Activated gamma-delta T cell treated with Interleukin-2 at 50 U/mL for 16 hours (primary cell): Measurements from ENCODE around the gene GTF2IRD1.
"Not testable (repeated sequence)": the region's sequence is repeated elsewhere in the genome, so short reads cannot be mapped to it uniquely, and the experiment has no call there.

ENCODE experiments used
- DNase-seq: peaks from one replicate; pipeline ENCODE4 v3.0.0-alpha.2; 2020

GTF2IRD1 gene

GRCh38 chr7:74519395-74519794 is 65.7 kb downstream of the GTF2IRD1 start:
- DNase-seq = no peak

DNA sequence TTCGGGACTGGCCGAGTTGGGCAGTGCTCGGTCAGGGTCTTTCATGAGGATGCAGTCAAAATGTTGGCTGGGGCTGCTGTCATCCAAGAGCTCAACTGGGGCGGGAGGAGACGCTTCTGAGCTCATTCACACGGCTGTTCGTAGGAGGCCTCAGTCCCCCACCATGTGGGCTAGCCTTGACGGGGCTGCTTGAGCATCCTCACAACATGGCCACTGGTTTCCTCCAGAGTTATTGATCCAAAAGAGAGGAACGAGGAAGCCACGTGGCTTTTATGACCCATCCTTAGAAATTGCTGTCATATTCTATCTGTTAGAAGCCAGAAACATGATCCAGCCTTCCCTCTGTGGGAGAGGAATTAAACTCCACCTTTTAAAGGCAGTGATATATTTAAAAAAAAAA is 68.1 kb downstream of the GTF2IRD1 start:
- no peak for DNase-seq

GRCh38 chr7:74522281-74522905 is 68.7 kb downstream of the GTF2IRD1 start:
- no peak for DNase-seq

- no peak for DNase-seq
Observed at GRCh38 chr7:74523015-74523414, 69.3 kb downstream of the GTF2IRD1 start.

GRCh38 chr7:74525140-74525539 is 71.4 kb downstream of the GTF2IRD1 start:
- no peak for DNase-seq

- no peak for DNase-seq
Observed at GRCh38 chr7:74525881-74526280, 72.2 kb downstream of the GTF2IRD1 start.

DNA sequence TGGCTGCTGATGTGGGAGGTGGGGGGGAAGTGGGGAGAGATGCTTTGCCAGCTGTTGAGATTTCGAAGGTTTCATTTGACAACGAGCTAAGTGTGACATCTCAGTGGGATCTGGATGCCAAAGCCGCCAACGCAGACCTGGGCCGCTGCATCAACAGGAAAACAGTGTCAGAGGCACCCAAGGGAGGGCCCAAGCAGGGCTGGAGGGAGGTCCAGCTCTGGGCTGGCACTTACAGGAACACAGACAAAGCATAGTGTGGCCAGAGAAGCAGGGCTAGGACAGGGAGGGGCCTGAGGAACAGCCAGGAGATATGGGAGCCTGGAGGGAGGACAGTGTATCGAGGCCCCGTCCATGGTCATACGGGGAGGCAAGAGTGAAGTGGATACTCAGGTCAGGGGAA is 73.1 kb downstream of the GTF2IRD1 start:
- DNase-seq = no peak

DNA sequence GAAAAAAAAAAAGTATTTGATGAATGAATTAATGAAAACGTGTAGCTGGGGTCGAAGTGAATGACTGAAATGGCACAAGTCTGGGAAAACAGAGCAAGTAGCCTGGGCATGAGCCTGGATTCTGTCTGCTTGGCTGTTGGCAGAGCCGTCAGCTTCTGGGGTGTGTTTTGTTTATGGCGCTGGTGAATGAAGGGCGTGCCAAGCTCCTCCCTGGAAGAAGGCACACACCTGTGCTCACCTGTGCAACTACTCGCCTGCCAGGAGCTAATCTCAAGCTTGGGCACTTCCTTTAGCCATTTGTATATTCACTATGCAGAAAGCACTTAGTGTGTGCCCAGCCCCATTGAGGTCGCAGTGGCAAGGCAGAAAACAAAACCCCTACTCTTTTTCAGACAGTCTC is 74.1 kb downstream of the GTF2IRD1 start:
- no peak for DNase-seq

- DNase-seq = not testable (repeated sequence)
Observed at GRCh38 chr7:74528773-74529172, 75.1 kb downstream of the GTF2IRD1 start.

DNA sequence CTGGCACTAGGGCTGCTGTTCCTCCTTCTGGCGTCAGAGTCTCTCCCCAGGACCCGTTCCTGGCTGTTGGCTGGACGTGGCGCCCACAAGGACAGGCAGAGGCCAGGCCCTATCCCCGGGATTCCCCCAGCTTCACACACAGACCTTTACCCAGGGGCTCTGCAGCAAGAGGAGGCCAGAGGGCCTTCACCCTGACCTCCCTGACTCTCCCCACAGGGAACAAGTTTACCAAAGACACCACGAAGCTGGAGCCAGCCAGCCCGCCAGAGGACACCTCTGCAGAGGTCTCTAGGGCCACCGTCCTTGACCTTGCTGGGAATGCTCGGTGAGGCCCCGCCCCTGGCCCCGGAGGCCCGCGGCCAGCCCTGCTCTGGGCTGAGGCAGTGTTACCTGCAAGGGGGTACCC is 82.2 kb downstream of the GTF2IRD1 start:
- no peak for DNase-seq

DNA sequence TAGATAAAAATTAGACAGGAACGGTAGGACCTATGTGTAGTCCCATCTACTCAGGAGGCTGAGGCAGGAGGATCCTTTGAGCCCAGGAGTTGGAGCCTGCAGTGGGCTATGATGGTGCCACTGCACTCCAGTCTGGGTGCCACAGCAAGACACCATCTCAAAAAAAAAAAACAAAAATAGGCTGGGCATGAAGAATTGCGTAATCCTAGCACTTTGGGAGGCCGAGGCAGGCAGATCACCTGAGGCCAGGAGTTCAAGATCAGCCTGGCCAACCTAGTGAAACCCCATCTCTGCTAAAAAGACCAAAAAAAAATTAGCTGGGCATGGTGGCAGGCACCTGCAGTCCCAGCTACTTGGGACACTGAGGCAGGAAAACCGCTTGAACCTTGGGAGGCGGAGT is 88.2 kb downstream of the GTF2IRD1 start:
- DNase-seq = not testable (repeated sequence)

GRCh38 chr7:74542558-74543117 is 88.9 kb downstream of the GTF2IRD1 start:
- DNase-seq = no peak

DNA sequence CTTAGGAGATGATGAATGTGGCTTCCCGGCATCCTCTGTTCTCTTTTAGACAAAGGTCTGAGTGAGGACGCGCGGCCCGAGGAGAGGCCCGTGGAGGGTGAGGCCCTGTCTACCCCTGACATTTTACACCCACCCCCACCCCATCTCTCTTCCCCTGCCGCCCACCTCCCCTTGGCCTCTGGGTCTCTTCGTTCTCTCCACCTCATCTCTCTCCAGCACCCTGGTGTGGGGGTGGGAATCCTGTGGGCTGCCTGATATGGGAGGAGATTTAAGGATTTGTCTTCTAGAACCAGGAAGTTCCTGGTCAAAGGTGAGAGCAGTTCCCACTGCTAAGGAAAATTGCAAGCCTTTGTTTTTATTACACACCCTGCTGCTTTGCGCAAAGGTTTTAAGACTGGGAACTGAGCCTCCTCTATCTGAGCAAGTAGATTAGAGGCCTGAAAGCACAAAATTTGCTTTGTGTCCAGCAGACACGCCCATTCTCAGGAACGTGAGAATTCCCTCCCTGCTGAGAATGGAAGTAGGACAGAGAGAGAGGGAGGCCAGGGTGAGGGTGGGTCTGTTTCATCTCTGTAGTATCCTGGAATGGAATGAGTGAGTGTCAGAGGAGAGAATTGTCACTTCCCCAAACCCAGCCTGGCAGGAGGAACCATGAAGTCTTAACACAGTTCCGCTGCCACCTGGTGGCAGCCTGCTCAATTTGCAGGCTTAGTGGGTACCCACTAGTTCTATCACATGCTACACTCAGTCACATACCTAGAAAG is 91.2 kb downstream of the GTF2IRD1 start:
- no peak for DNase-seq

DNA sequence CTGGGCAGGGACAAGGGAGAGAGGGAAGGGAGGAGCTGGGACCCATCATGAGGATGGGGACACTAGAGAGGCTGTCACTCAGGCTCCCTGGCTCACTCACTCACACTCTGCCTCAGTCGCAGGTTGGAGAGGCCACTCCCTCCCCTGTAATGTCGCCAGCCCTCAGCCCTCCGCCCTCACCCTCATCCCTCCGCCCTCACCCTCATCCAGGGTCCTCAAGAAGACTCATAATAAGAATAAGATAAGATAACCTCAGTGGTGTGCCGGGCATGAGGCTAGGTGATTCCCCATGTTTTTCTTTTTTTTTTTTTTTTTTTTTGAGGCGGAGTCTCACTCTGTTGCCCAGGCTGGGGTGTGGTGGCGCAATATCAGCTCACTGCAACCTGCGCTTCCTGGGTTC is 92.2 kb downstream of the GTF2IRD1 start:
- DNase-seq = no peak

GRCh38 chr7:74553596-74554012 is 99.9 kb downstream of the GTF2IRD1 start:
- not testable (repeated sequence) for DNase-seq

GRCh38 chr7:74554178-74554577 is 100.5 kb downstream of the GTF2IRD1 start:
- DNase-seq = no peak

DNA sequence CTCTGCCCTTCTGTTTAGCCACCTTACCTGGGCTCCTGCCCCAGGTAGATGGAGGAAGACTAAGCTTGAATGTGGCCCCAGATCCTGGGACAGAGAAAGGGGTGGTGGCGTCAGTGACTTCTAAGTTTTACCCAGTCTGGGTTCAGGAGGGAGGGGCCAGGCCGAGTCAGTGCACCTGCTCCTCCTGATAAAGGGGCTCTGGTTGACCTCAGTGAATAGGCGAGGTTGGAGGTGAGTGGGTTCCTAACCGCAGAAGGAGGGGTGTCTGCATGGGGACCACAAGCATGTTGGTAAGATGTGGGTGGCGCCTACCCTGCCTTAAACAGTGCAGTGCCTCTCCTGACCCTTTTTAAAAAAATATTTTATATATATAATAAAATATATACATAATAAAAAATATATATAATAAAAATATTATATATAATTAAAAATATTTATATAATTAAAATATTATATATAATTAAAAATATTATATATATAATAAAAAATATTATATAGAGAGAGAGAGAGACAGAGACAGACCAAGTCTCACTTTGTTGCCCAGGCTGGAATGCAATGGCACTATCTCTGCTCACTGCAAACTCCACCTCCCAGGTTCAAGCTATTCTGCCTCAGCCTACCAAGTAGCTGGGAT is 106.5 kb downstream of the GTF2IRD1 start:
- no peak for DNase-seq

DNA sequence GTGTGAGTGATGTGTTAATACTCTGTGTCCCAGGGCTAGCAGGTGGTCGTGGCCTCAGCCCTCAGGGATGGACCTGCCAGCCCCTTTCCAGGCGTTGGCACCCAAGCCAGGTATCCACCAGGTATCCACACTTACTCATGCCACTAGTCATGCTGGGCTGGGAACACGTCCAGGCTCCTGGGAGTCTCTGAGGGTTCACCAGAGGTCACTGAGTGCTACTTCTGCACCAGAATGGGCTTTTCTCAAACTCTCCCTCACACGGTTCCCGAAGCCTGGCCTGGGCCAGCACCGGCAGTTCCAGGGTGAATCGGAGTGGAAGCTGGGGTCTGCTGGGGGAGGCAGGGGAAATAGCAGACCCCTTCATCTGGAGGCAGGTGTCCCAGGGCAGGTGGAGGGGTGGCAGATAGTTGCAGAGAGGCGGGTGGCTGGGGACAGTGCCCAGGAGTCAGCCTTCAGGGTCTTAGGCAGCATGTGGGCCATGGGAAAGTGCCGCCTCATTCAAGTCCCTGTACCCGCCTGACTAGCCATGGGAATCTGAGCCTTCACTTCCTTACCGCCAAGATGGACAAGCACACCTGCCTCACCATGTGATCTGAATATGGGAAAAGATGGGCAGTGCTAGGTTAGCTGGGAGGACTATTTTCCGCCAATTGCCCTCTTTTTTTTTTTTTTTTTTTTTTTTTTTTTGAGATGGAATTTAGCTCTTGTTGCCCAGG is 108.3 kb downstream of the GTF2IRD1 start:
- DNase-seq = no peak

DNA sequence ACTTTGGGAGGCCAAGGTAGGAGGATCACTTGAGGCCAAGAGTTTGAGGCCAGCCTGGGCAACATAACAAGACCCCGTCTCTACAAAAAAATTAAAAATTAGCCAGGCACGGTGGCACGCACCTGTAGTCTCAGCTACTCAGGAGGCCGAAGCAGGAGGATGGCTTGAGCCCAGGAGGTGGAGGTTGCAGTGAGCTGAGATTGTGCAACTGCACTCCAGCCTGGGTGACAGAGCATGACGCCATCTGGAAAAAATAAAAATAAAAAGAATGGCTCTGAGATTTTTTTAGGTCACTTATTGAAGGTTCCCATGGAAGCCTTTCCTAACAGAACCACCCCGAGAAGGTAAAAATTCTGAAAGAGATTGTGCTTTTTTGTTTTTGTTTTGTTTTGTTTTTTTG is 109.9 kb downstream of the GTF2IRD1 start:
- not testable (repeated sequence) for DNase-seq

DNA sequence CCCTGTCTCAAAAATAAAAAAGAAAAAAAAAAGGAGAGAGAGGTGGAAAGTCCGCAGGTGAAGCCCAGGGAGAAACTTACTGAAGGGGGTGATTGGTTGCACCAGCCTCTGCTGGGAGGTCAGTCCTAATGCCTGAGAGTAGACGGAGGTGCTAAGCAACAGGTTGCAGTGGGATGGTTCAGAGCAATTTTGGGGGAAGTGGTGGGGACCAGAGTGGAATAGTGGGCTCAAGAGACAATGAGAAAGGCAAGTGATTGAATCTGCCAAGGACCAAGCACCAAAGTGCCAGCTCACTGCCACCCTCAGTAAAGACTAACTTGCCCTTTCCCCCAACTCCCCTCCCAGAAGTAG is 113.6 kb downstream of the GTF2IRD1 start:
- no peak for DNase-seq

DNA sequence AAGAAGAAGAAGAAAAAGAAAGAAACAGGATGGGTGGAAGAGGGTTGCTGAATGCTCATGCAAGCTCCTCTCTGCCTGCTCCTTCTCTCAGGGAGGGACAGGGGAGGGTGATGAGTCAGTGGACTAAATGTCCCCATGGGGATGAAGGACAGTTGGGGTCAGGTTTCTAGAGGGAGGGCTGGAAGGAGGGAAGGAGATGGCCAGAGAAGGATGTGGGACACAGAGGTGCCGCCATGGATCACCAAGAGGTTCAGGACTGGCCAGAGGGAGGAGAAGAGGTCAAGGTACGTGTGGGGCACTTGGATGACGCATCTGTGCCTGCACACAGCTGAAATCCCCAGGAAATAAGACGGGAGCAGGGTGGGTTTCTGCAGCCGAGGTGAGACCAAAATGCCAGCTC is 115.0 kb downstream of the GTF2IRD1 start:
- no peak for DNase-seq

- no peak for DNase-seq
Observed at GRCh38 chr7:74569501-74570075, 115.9 kb downstream of the GTF2IRD1 start.
